Endodermal cell (in vitro differentiated cells): ENCODE data around the gene ABRAXAS1. TPM values are rescaled to one million over a fixed set of nuclear protein-coding genes. Genes with fewer than 3 reads are reported as not detected.

Experiments
- DNase-seq: peaks from one replicate; pipeline ENCODE4 v3.0.0-alpha.2; 2017
- H3K27ac ChIP-seq: 2 replicates; pipeline ENCODE4 v1.5.1; 2013; ENCODE audit warnings: mild to moderate bottlenecking, low read depth, low read length, moderate library complexity
- H3K27me3 ChIP-seq: 2 replicates; pipeline ENCODE4 v1.6.1; 2013; ENCODE audit warnings: mild to moderate bottlenecking, low read length, moderate library complexity; ENCODE audit not compliant: insufficient read depth, control insufficient read depth, poor library complexity, severe bottlenecking
- H3K36me3 ChIP-seq: 2 replicates; pipeline ENCODE4 v1.7.0; 2013; ENCODE audit warnings: mild to moderate bottlenecking, low read length, moderate library complexity; ENCODE audit not compliant: control insufficient read depth, insufficient read depth
- H3K4me1 ChIP-seq: one replicate; pipeline ENCODE4 v1.7.0; 2013; ENCODE audit warnings: low read length; ENCODE audit not compliant: control insufficient read depth, insufficient read depth
- H3K4me3 ChIP-seq: 2 replicates; pipeline ENCODE4 v1.5.1; 2013; ENCODE audit warnings: mild to moderate bottlenecking, low read length, moderate library complexity
- H3K9ac ChIP-seq: 2 replicates; pipeline ENCODE4 v1.6.1; 2013; ENCODE audit warnings: mild to moderate bottlenecking, low read length, moderate library complexity; ENCODE audit not compliant: poor library complexity, severe bottlenecking; ENCODE audit errors: extremely low read depth
- H3K9me3 ChIP-seq: 2 replicates; pipeline ENCODE4 v1.6.1; 2013; ENCODE audit warnings: mild to moderate bottlenecking, low read length, moderate library complexity; ENCODE audit not compliant: control insufficient read depth
- H3K27ac Mint-ChIP-seq: 2 replicates; pipeline ENCODE4 v1.8.0; 2020; ENCODE audit warnings: mixed read lengths
- H3K27me3 Mint-ChIP-seq: 2 replicates; pipeline ENCODE4 v1.8.0; 2021; ENCODE audit warnings: mild to moderate bottlenecking, mixed read lengths; ENCODE audit not compliant: insufficient read depth
- H3K36me3 Mint-ChIP-seq: 2 replicates; pipeline ENCODE4 v1.8.0; 2020; ENCODE audit warnings: low read depth, mixed read lengths
- H3K4me1 Mint-ChIP-seq: 2 replicates; pipeline ENCODE4 v1.8.0; 2020; ENCODE audit warnings: mixed read lengths
- H3K4me3 Mint-ChIP-seq: 2 replicates; pipeline ENCODE4 v1.8.0; 2020; ENCODE audit warnings: mild to moderate bottlenecking, moderate library complexity, mixed read lengths
- H3K9me3 Mint-ChIP-seq: 2 replicates; pipeline ENCODE4 v1.8.0; 2020; ENCODE audit warnings: mild to moderate bottlenecking, mixed read lengths
- CTCF ChIP-seq: fragments of 200-600 bp; sonication (generic); conservative IDR thresholded peaks from 2 replicates; pipeline ENCODE4 v1.5.0; 2021; ENCODE audit warnings: antibody characterized with exemption, mild to moderate bottlenecking
- WGBS, 2 experiments: methylation state at CpG; one replicate each; pipeline versions ENCODE4 v1.1.5 to v1.1.7; 2013; ENCODE audit warnings: missing lambda C conversion rate in 2 of 2, mixed read lengths in 1 of 2; ENCODE audit not compliant: insufficient coverage in 1 of 2, insufficient read length in 1 of 2; 5-methylcytosine and 5-hydroxymethylcytosine counted together
- total RNA-seq, 2 donors: library from RNA; stranded (reverse); fragmentation: NEBNext Ultra II Directional in 1 of 2; extraction: Animal tissue kit (Norgen Biotek cat#: 25700) in 1 of 2; gene quantifications; 2 replicates in 1 of 2; 3 replicates in 1 of 2; pipeline ENCODE4 v1.2.1, GENCODE V29; 2021

The ABRAXAS1 gene
- total RNA-seq, 2 donors from 2014 or later: 26.0 to 26.6 TPM

DNA sequence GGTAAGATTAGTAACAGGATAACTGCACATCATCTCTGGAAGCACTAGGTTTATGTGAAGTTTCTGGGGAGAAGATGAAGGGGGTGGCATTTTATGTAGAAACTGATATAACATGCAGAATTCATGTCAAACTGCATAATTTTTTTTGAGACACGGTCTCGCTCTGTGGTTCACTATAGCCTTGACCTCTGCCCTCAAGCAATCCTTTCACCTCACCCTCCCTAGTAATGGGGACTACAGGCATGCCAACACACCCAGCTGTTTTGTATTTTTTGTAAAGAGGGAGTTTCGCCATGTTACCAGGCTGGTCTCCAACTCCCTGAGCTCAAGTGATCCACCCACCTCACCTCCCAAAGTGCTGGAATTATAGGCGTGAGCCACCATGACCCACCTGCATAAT, 11.5 kb downstream of the ABRAXAS1 start:
- 81 to 88% methylated on average over 1 to 4 of the region's 4 CpGs for WGBS, 2 experiments
- Histone ChIP-seq H3K27ac (no peak overlapping the region), H3K4me1 (no peaks in the 10 kb centered on the region), H3K4me3 (no peak overlapping the region), H3K9me3 (no peaks in the 10 kb centered on the region), H3K27me3 (no peaks in the 10 kb centered on the region), H3K36me3 (peaks cover 62% of the 10 kb centered on the region), H3K9ac (no peak overlapping the region)
- no peak overlapping the region for H3K27ac Mint-ChIP-seq
- H3K4me1 Mint-ChIP-seq: peaks cover 11% of the 10 kb centered on the region
- no peak overlapping the region for H3K4me3 Mint-ChIP-seq
- peaks cover 24% of the 10 kb centered on the region for H3K36me3 Mint-ChIP-seq
- H3K27me3 Mint-ChIP-seq: no peaks in the 10 kb centered on the region
- TF ChIP-seq CTCF: no peak
- no peak for DNase-seq
- H3K9me3 Mint-ChIP-seq: no peaks in the 10 kb centered on the region

DNA sequence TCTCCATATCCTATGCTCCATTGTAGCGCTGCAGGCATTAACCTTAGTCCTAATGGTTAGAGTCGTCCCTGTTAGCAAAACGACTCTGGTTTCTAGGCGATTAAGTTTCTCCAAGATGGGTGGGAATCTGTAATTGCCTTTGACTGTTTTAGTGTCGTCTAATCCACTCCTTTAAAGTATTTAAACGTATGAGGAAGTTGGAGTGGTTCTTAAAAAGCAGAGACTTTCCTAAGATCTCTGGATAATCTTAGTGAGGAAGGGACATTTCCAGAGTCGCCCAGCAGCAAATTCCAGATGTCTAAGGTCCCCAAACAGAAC, 28.8 kb downstream of the ABRAXAS1 start:
- Mint-ChIP-seq H3K4me3 (peak overlapping the region; percentile 99), H3K4me1 (peaks cover 5% of the 10 kb centered on the region), H3K36me3 (peaks cover 46% of the 10 kb centered on the region), H3K9me3 (no peaks in the 10 kb centered on the region), H3K27ac (peak overlapping the region; percentile 100), H3K27me3 (no peaks in the 10 kb centered on the region)
- Histone ChIP-seq H3K9ac (peak overlapping the region; percentile 84), H3K4me3 (peak overlapping the region; percentile 95), H3K27me3 (no peaks in the 10 kb centered on the region), H3K4me1 (no peaks in the 10 kb centered on the region), H3K36me3 (peaks cover 61% of the 10 kb centered on the region), H3K27ac (no peak overlapping the region), H3K9me3 (no peaks in the 10 kb centered on the region)
- DNase-seq: no peak
- TF ChIP-seq CTCF: no peak
- 0% methylated on average over 5 to 7 of the region's 7 CpGs for WGBS, 2 experiments

- H3K27me3 ChIP-seq: no peaks in the 10 kb centered on the region
- no peaks in the 10 kb centered on the region for H3K9me3 ChIP-seq
- TF ChIP-seq CTCF: peak; percentile 55
- Mint-ChIP-seq H3K36me3 (peaks cover 41% of the 10 kb centered on the region), H3K4me3 (peak within 1 kb of the TSS; percentile 99), H3K27me3 (no peaks in the 10 kb centered on the region), H3K9me3 (no peaks in the 10 kb centered on the region), H3K4me1 (peaks cover 5% of the 10 kb centered on the region), H3K27ac (peak within 1 kb of the TSS; percentile 100)
- H3K4me3 ChIP-seq: peak within 1 kb of the TSS; percentile 95
- H3K9ac ChIP-seq: peak within 1 kb of the TSS; percentile 84
- no peaks in the 10 kb centered on the region for H3K4me1 ChIP-seq
- H3K36me3 ChIP-seq: peaks cover 55% of the 10 kb centered on the region
- 0% methylated on average over 19 to 58 of the region's 58 CpGs for WGBS, 2 experiments
- DNase-seq: peak; percentile 98
- peak within 1 kb of the TSS; percentile 82 for H3K27ac ChIP-seq
Observed at GRCh38 chr4:83455281-83456183, 29.4 kb downstream of the ABRAXAS1 start, which contains the start of the genes HELQ and MRPS18C. Gene HELQ (minus strand): TSS chr4:83455823. CDS start chr4:83455693, 130 bp downstream. Gene MRPS18C (plus strand): TSS chr4:83456058. CDS start chr4:83456078, 20 bp downstream.
